GM19240 (cell line): ENCODE measurements around the gene NFIA.
"Not testable (repeated sequence)": the region's sequence is repeated elsewhere in the genome, so short reads cannot be mapped to it uniquely, and the experiment has no call there.

Experiments used
- DNase-seq: peaks from one replicate; pipeline ENCODE4 v3.0.0; 2011; ENCODE audit warnings: low spot score; ENCODE audit not compliant: insufficient read length

NFIA gene

DNA sequence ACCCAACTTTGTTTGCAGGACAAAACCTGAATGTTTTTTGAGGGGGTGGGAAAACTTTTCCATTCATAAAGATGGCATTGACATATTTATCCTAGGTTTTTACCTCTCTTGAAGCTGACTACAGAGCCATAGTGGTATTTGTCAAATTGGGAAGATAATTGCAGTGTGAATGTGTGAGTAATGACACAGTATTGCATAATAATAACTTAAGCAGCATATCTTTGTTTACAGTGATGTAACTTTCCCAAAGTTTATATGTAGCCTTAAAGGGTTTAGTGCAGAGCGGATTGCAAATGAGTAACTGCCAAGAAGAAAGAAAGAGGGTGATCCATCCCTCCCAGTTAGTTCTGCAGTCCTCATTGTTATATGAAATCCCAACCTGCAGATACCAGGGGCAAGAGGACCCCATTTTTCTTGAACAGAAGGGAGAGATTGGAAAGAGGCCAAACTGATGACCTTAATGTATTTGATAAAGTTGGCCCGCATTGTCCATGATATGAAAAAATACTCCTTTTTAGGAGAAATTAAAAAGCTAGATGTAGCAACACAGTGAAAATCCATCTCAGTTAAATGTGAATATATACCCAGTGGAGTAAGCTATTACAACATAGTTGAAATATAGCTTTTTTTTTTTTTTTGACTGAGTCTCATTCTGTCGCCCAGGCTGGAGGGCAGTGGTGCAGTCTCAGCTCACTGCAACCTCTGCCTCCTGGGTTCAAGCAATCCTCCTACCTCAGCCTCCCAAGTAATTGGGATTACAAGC lies 23.7 kb upstream of the NFIA start:
- DNase-seq: no peak

DNA sequence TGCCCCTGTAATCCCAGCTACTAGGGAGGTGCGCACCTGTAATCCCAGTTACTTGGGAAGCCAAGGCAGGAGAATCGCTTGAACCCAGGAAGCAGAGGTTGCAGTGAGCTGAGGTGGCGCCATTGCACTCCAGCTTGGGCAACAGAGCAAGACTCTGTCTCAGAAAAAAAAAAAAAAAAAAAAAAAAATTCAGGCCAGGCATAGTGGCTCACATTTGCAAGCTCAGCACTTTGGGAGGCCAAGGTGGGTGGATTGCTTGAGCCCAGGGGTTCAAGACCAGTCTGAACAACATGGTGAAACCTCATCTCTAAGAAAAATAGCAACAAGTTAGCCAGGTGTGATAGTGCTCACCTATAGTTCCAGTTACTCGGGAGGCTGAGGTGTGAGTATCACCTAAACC lies 20.8 kb upstream of the NFIA start:
- DNase-seq: not testable (repeated sequence)

- DNase-seq: no peak
These were observed 17.7 kb upstream of the NFIA start for GRCh38 chr1:61064673-61065072.

GRCh38 chr1:61067446-61068019 lies 14.8 kb upstream of the NFIA start:
- no peak for DNase-seq

DNA sequence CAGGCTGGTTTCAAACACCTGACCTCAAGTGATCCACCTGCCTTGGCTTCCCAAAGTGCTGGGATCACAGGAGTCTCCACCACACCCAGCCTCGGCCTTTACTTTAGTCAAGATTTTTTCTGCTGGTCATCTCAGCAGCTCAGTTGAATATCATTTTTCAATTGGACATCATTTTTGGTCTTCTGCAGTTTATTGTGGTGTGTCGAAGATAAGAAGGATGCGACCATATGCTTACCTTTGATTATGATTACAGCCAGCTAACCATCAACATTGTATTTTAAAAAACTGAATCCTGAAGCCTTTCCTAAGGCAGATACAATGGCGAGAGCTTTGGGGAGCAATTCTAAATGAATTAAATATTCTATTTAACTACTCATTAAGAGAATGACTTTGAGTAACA lies 12.3 kb upstream of the NFIA start:
- no peak for DNase-seq

DNA sequence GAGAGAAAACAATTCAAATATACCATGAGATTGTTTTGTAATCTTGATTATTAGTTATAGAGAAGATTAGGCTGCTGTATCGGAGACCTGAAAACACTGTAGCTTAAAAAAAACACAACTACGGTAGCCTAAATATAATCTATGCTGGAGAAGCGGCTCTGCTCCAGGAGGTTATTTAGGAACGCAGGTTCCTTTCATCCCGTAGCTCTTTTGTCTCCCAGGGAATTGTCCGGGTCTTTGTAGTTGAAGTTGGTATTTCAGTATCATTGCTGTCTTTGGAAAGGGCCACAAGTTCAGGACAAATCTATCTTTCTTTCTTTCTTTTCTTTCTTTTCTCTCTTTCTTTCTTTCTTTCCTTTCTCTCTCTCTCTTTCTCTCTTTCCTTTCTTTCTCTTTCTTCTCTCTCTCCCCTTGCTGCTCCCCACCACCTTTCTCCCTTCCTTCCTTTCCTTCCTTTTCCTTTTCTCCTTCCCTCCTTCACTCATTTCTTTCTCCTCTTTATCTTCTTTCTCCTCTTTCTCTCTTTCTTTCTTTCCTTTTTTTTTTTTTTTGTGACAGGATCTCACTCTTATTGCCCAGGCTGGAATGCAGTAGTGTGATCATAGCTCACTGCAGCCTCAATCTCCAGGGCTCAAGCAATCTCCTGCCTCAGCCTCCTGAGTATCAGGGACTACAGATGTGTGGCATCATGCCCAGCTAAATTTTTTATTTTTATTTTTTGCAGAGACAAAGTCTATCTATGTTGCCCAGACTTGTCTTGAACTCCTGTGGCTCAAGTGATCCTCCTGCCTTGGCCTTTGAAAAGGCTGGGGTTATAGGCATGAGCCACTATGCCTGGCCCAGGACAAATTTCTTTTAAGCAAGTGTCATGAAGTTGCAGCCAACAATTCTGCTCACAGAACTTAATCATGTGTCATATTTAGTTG lies 10.9 kb upstream of the NFIA start:
- DNase-seq: no peak

GRCh38 chr1:61073871-61074270 lies 8.5 kb upstream of the NFIA start:
- no peak for DNase-seq

DNA sequence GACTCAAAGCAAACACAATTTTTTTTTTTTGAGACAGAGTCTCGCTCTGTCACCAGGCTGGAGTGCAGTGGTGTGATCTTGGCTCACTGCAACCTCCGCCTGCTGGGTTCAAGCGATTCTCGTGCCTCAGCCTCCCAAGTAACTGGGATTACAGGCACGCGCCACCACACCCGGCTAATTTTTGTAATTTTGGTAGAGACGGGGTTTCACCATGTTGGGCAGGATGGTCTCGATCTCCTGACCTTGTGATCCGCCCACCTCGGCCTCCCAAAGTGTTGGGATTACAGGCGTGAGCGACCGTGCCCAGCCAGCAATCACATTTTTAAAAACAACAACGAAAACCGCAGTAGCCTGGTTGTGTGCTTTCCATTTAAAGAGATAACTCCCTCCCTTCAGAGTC lies 6.5 kb upstream of the NFIA start:
- not testable (repeated sequence) for DNase-seq

DNA sequence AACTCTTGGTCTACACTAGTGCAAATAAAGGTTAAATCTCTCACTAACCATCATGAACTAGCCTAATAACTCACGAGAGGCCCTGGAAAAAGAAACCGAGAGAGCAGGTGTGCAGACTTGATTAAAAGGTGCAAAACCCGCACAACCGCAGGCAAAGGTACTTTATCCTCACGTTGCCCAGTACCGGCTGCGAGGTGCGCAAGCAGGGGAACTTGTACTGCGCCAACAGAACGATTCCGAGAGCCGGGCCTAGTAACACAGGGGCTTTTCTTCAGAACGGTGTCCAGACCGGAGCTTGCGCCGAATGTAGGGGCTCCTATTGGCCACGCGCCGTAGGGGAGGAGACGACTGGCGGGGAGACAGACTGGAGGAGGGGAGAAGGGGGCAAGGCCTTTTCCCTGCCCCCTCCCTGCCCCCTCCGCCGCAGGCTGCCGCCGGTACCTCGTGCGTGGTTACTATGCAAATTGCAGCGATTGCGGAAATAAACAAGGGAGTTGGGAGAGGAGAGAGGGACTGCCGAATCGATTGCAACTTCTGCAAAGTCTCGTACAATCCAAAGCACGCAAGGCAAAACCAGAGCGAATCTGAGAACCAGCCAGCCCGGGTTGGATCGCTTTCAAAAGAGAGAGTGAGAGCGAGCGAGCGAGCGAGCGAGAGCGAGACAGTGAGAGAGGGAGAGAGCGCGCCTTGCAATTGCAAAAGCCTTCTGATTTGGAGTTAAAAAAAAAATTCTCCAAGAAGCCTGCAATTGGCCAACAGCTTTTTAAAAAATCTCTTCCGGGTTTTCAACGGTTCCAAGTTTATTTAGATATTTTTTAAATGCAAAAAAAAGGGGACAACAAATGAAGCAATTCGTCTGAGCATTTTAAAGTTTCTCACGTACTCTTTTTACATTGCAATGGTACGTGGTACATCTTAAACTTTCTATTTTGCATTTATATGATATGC lies 5.4 kb upstream of the NFIA start:
- DNase-seq: no peak

DNA sequence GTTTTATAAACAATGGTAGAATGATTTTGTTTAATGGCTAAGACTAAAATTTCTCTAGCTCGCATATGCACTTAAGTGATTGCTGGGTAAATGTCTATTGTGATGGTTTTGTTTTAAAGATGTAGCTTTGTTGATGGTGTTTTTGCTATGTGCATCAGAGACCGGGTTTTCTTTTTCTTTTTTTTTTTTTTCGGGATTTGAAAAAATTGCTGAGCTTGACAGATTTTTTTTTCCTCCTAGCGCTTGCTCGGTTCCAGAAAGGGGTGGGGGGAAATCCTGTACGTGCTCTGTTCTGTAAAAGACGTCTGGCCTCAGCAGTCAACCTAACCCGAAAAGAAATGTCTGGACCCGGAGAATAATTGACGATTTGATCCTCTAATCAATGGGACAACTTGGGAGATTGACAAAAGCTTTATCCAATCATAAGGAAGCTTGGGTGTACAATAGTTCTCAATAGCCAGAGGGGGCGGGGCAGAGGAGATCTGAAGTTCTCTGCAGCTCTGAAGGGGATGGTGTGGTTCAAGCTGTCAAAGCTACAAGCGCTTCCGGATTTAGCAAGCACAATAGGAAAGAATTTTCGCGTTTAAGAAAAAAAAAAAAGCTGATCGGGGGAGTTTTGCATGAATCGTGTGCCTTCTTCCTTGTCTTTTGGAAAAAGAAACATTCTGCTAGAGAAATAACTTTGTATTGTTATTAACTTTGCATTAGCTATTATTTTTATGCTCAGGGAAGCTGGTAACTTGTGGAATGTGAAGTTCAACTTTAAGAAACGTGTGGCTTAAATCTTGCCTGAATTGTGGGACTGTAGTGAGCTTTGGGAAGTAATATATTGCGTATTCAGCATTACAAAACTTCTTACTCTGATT lies 4.5 kb upstream of the NFIA start:
- peak; percentile 71 for DNase-seq

DNA sequence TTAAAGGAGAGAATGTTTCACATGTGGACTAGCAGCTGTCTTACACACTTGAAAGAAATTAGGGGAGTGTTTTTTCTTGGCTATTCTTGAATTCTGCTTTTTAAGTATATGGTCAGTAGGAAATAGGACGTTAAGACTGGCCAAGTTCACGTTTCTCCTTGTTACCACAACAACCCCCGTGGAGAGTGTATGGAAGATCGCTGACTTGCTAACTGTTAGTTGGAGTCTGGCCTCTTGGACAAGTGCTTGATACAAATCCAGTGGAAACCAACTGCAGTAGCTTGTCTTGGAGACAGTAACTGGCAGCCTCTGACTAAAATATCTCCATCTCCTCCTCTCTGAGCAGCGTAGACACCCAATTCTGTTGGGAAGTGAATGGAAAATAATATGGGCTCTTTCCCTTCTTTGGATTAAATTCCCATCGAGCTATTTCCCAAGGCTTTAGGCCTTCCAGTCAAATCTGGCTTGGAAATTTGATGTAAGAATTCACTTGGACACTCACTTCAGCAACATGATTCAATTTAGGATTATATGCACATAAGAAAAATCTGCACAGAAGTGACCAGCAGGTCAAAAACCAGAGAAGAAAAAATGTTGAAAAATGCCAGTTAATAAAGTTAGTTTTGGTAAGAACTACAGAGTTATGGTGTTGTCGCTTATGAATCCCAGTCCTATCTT lies 3.6 kb upstream of the NFIA start:
- no peak for DNase-seq

DNA sequence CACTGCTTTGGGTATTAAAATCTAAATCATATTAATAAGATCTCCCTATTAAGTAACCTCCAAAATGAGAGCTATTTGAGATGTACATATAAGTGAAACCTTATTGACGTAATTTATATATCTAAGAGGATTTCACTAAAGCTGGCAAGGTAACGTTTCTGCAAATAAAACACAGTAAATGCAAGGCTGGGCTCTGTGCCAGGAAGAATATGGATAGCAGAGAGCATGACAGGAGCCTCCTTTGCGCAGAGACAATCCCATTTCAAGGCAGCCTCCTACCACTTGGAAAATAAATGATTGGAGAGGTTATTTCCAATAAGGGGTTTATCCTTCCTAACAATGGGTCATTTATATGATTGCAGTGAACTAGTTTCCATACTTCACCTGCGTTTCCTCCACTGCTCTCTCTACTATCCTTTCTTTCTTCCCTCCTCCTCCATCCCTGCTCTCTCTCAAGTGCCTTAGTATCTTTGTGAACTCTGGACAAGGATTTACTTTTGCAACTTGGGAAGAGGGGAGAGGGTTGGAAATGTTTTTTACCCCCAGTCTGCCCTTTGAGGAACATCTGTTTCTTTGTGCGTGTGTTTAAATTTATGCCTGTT lies 3.0 kb upstream of the NFIA start:
- DNase-seq: no peak

- DNase-seq: no peak
These were observed 2.4 kb upstream of the NFIA start for GRCh38 chr1:61079898-61080336.

GRCh38 chr1:61080413-61081143 lies 1.8 kb upstream of the NFIA start:
- DNase-seq: no peak

DNA sequence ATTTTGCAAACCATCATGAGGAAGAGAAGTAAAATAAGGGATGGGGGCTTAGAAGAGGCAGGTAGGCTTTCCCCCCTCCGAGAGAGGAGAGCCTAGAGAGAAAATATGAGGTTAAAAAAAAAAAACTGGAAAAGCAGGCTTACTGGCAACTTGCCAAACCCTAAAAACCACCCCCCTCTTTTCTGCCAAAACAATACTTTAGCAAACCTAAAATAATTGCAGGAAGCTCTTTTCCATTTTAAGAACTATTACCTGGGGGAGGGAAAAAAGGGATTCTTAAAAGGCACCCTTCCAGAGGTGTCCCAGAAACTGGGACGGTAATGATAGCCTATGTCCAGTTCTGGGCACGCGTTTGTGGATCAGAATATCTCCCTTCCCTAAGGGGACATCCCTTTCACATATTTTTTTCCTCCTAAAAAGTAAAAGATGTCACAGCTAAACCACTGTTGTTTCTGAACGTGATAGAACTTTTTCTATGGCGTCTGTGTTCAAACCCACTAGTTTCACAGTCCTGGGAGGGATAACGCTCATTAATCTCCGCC lies 1.1 kb upstream of the NFIA start:
- DNase-seq: no peak

DNA sequence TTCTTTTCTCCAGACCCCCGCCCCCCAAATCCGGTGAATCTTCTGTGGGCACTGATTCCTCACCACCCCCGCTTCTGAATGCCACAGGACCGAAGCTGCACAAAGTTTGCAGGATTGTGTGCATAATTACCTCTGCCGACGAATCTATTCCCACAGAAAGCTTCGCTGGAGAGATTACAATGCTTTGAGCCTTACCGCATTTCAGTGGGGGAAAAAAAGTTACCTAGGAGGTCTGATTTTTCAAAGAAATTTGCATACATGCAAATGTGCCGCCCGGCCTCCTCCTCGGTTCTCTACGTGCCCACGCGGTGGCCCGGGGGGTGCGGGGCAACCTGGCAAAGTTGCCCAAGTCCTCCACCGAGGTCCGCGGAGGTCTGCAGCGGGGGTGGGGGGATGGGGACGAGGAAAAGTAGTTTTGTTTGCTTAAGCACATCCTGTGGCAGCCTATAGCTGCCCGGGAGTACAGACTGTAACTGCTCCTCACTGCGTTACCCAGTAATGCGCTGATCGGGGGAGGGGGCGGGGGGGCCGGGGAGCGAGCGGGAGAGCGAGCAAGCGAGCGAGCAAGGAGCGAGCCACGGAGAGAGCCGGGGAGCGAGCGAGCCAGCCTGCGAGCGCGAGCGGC lies 563 bp upstream of the NFIA start:
- DNase-seq: no peak

GRCh38 chr1:61083013-61083806 lies 849 bp downstream of the NFIA start:
- DNase-seq: no peak
